ENCODE data around the gene KIAA1210. TPM values are rescaled to one million over a fixed set of nuclear protein-coding genes. Genes with fewer than 3 reads are reported as not detected.
"Not testable (repeated sequence)": the region's sequence is repeated elsewhere in the genome, so short reads cannot be mapped to it uniquely, and the experiment has no call there.

The KIAA1210 gene
- total RNA-seq, 1 donor from 2014 or later: not detected

DNA sequence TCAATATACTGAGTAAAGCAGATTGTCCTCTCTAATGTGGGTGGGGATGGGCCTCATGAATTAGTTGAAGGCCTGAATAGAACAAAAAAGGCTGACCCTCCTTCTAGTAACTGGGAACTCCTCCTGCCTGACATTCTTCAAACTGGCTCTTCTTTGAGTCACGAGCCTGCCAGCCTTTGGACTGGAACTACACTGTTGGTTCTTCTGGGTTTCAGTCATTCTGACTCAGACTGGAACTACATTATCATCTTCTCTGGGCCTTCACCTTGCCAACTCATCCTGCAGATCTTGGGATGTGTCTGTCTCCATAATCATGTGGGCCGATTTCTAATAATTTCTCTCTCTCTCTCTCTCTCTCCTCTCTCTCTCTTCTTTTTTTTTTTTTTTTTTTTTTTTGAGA, 81.7 kb downstream of the KIAA1210 start:
- no peaks in the 10 kb centered on the region for H3K4me1 Mint-ChIP-seq (ENCODE audit: low read depth)
- no peaks in the 10 kb centered on the region for H3K9me3 Mint-ChIP-seq
- peaks cover 3% of the 10 kb centered on the region for H3K27me3 Mint-ChIP-seq (ENCODE audit: insufficient read depth)
- no peak overlapping the region for H3K4me3 Mint-ChIP-seq
- no peak overlapping the region for H3K27ac Mint-ChIP-seq
- intact Hi-C loops (cut with micrococcal nuclease): no loop called here
- no peaks in the 10 kb centered on the region for H3K36me3 Mint-ChIP-seq (ENCODE audit: low read depth)
- DNase-seq (ENCODE audit: low spot score): no peak

DNA sequence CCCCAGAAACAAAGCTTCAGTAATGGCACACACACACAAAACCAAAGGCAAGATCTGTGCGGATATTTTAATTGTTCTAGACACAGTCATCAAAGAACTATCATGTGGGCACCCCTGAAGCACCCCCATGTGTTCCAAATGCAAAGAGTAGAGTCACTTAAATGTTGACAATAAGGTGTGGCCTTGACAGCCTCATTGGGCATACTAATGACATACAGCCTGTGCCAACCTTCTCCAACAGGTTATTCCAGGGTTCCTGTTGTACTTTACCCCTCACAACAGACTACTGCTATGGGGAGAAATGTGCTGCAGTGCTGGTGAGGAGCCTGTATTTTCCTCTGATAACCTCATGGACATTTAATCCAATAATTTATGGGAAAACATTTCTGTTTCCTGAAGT, 84.6 kb downstream of the KIAA1210 start:
- Mint-ChIP-seq H3K27ac (no peak overlapping the region), H3K4me1 (ENCODE audit: low read depth) (no peaks in the 10 kb centered on the region), H3K4me3 (no peak overlapping the region), H3K27me3 (ENCODE audit: insufficient read depth) (peaks cover 3% of the 10 kb centered on the region), H3K9me3 (no peaks in the 10 kb centered on the region), H3K36me3 (ENCODE audit: low read depth) (no peaks in the 10 kb centered on the region)
- intact Hi-C loops (cut with micrococcal nuclease): no loop called here
- DNase-seq (ENCODE audit: low spot score): no peak

DNA sequence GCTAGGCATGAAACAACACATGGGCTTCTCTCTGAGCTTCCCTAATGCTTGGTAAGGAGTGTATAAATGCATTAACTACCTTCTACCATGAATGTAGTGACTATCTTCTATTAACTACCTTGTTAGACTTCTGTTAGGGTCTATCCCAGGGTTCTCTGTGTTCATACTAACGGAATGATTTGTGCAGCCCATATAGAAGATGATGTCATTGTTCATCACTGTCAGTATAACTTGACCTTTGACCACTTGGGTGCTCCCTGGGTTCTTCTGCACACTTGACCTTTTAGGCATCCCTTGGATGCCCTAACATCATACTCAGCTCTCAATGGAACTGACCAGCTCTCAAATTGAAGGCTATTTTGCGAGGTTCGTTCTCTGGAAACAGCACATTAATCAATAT, 85.6 kb downstream of the KIAA1210 start:
- DNase-seq (ENCODE audit: low spot score): no peak
- Mint-ChIP-seq H3K36me3 (ENCODE audit: low read depth) (no peaks in the 10 kb centered on the region), H3K27me3 (ENCODE audit: insufficient read depth) (peaks cover 2% of the 10 kb centered on the region), H3K4me3 (no peak overlapping the region), H3K9me3 (no peaks in the 10 kb centered on the region), H3K27ac (no peak overlapping the region), H3K4me1 (ENCODE audit: low read depth) (no peaks in the 10 kb centered on the region)
- intact Hi-C loops (cut with micrococcal nuclease): no loop called here

DNA sequence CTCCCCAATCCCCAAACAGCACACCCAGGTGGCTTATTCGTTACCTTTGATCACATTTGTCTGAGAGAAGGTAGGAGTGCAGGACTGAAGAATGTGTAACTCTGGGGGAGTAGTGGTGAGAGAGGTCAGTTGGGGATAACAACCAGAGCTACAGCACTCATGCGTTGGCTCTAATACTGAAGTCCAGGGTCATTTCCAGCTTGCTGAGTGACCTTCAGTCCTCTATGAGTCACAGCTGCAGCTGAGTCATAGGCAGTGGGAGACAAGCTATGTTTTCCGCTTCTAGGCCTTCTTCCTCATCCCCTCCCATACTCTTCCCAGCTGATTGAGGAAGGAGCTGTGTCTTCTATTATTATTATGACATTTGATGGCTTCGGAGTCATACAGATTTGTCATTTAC, 86.4 kb downstream of the KIAA1210 start:
- H3K36me3 Mint-ChIP-seq (ENCODE audit: low read depth): no peaks in the 10 kb centered on the region
- H3K9me3 Mint-ChIP-seq: no peaks in the 10 kb centered on the region
- no peaks in the 10 kb centered on the region for H3K4me1 Mint-ChIP-seq (ENCODE audit: low read depth)

DNA sequence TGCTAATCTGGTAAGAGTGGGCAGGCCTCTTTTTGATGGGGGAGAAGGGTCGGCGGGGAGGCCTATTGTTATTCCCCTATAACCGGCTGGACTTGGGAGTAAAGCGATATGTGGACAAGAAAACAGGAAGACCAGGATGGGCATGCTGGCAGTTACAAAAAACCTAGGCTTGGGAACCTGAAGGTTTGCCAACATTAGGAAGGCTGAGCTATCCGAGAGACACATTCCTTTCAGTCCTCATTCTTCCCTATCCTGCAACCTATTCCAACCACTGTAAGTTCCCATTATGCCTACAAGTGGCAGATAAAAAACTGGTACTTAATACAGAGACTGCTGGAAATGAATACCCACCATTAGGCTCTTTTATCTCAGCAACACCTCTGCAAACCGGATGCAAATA, 87.2 kb downstream of the KIAA1210 start:
- Mint-ChIP-seq H3K4me3 (no peak overlapping the region), H3K9me3 (no peaks in the 10 kb centered on the region), H3K4me1 (ENCODE audit: low read depth) (no peaks in the 10 kb centered on the region), H3K27me3 (ENCODE audit: insufficient read depth) (peaks cover 2% of the 10 kb centered on the region), H3K36me3 (ENCODE audit: low read depth) (no peaks in the 10 kb centered on the region), H3K27ac (no peak overlapping the region)
- no peak for DNase-seq (ENCODE audit: low spot score)
- intact Hi-C loops (cut with micrococcal nuclease): no loop called here

More for the DNA sequence above, 86.4 kb downstream of the KIAA1210 start:
- H3K27me3 Mint-ChIP-seq (ENCODE audit: insufficient read depth): peaks cover 2% of the 10 kb centered on the region
- DNase-seq (ENCODE audit: low spot score): no peak
- H3K27ac Mint-ChIP-seq: no peak overlapping the region
- intact Hi-C loops (cut with micrococcal nuclease): no loop called here
- H3K4me3 Mint-ChIP-seq: no peak overlapping the region

DNA sequence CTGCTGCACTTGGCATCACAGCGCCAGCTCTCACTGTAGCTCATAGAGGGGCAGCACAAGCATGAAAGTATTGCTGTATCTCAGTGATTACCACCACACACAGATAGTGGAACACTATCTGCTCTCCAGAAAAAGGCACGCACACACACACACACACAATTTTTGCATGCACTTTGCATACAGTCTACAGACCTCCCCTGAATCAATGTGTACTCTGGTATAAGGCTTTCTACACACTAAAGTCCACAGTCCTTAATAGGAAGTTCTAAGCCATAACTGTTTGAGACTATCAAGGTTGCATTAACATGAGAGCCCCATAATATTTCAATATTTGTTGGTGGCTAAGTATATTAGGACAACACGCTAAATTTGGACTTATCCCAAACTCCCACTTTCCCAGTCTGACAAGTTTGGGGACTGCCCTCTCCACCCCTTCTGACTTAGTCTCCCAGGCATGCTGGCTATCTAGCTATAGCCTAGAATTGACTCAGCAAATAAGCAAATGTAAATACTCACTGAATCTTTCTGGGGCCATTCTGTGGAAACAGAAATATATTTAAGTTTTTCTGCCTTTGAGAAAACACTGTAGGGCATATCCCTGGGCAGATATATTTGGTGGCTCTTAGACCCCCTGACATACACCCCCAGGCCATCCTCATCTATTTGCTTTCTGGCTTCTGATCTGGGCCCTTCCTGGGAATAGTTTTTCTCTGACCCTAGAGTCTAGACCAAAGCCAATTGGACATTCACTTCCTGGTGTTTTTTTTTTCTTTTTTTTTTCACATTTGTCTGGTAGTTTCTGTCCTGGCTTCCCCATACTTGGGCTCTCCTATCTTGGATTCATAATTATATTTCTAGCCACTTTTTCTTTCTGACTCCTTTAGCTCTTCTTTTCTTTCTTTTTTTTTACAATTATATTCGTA, 91.2 kb downstream of the KIAA1210 start:
- Mint-ChIP-seq H3K4me3 (no peak overlapping the region), H3K4me1 (ENCODE audit: low read depth) (no peaks in the 10 kb centered on the region), H3K27me3 (ENCODE audit: insufficient read depth) (no peaks in the 10 kb centered on the region), H3K36me3 (ENCODE audit: low read depth) (no peaks in the 10 kb centered on the region), H3K27ac (no peak overlapping the region), H3K9me3 (no peaks in the 10 kb centered on the region)
- no peak for DNase-seq (ENCODE audit: low spot score)
- intact Hi-C loops (cut with micrococcal nuclease): no loop called here

DNA sequence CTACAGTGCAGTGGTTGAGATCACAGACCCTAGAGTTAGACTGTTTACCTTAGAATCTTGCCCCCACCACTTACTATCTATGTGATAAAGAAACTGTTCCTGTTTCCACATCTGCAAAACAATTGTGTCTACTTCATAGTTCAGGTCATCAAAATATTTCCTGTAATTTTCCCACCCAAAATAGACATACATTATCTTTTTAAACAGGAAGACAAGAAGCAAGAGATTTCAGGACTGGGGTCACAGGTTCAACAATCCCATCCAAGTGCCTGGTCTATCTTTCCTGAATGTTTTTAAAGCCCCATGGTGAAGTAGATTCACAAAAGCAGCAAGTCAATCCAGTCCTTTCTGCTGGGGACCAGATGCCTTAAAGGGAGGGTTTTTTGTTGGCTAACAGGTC, 96.6 kb downstream of the KIAA1210 start:
- H3K9me3 Mint-ChIP-seq: no peaks in the 10 kb centered on the region

DNA sequence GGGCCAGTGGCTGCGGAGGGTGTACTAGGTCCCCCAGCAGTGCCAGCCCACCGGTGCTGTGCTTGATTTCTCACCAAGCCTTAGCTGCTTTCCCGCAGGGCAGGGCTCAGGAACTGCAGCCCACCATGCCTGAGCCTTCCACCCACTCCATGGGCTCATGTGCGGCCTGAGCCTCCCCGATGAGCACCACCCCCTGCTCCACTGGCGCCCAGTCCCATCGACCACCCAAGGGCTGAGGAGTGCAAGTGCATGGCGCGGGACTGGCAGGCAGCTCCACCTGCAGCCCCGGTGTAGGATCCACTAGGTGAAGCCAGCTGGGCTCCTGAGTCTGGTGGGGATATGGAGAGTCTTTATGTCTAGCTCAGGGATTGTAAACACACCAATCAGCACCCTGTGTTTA, 98.0 kb downstream of the KIAA1210 start:
- H3K27ac Mint-ChIP-seq; H3K36me3 Mint-ChIP-seq (ENCODE audit: low read depth); DNase-seq (ENCODE audit: low spot score); H3K27me3 Mint-ChIP-seq (ENCODE audit: insufficient read depth); H3K4me3 Mint-ChIP-seq; H3K4me1 Mint-ChIP-seq (ENCODE audit: low read depth); intact Hi-C loops (cut with micrococcal nuclease); H3K9me3 Mint-ChIP-seq: not testable (repeated sequence)

More for the DNA sequence above, 96.6 kb downstream of the KIAA1210 start:
- intact Hi-C loops (cut with micrococcal nuclease): no loop called here
- Mint-ChIP-seq H3K4me3 (no peak overlapping the region), H3K4me1 (ENCODE audit: low read depth) (no peaks in the 10 kb centered on the region), H3K27me3 (ENCODE audit: insufficient read depth) (no peaks in the 10 kb centered on the region), H3K36me3 (ENCODE audit: low read depth) (no peaks in the 10 kb centered on the region), H3K27ac (no peak overlapping the region)
- no peak for DNase-seq (ENCODE audit: low spot score)

DNA sequence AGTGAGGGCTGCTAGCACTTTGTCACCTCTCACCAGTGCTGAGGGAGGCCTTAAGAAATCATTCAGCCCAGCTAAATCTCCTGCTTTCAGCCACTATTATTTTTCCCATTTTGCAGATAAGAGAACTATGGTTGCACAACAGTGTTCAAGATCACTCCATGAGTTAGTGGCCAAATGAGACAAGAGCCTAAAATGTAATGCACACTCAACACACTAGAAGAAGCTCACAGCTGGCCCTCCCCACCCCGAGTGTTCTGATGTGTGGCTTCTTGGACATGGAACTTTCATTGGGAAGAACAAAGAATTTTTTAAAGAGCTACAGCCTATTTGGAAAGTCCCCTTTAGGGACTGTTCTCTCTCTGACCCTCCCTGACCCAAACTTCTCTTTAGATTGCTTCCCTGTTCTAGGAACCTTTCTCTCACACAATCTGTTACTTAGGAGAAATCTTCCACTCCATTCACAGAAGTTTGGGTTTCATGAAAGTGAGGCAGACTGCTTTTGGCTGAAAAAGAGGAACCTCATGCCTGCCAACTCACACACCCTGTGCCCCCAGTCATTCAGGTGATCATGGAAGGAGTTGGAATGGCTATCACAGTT, 98.8 kb downstream of the KIAA1210 start:
- Mint-ChIP-seq H3K4me3 (no peak overlapping the region), H3K4me1 (ENCODE audit: low read depth) (no peaks in the 10 kb centered on the region), H3K27me3 (ENCODE audit: insufficient read depth) (no peaks in the 10 kb centered on the region), H3K36me3 (ENCODE audit: low read depth) (no peaks in the 10 kb centered on the region), H3K9me3 (no peaks in the 10 kb centered on the region), H3K27ac (no peak overlapping the region)
- DNase-seq (ENCODE audit: low spot score): no peak
- intact Hi-C loops (cut with micrococcal nuclease): no loop called here

Other genes starting within 250 kb of the KIAA1210 start
- 0.52 and 0.71 TPM in 2 replicates for gene LONRF3, start 153.2 kb downstream of the KIAA1210 start, total RNA-seq
- not detected in 2 replicates for gene CT47C1, start 54.8 kb downstream of the KIAA1210 start, total RNA-seq
- 41.1 and 41.6 TPM in 2 replicates for gene PGRMC1, start 108.5 kb upstream of the KIAA1210 start, total RNA-seq

Data from activated T-helper 1 cell treated with anti-CD3 and anti-CD28 coated beads, Interleukin-12 subunit alpha, Interleukin-12 subunit beta, Interleukin-2, Interleukin-4 antibody, amounts not matched to agents 30 ng/mL and 10 ng/mL and 1 ng/mL, durations not matched to agents 14 hours and 24 hours and 36 hours (primary cell).